Heart left ventricle (tissue), 13 donors: ENCODE measurements around the gene OCEL1.

ENCODE experiments used
- POLR2A ChIP-seq, 2 donors: fragments of 450-650 bp; IDR thresholded peaks; one replicate each; pipeline ENCODE4 v1.6.1; 2017; ENCODE audit warnings: antibody characterized with exemption in 2 of 2, mild to moderate bottlenecking in 2 of 2, moderate library complexity in 2 of 2
- TF ChIP-seq, protein P1 (sequence below), 12 donors: fragments of 200-600 bp; sonication (generic) in 4 of 12; IDR thresholded peaks; one replicate each; pipeline versions ENCODE4 v1.5.0 to v1.8.0; 2018 to 2022; ENCODE audit warnings: antibody characterized with exemption in 12 of 12, mild to moderate bottlenecking in 5 of 12
- donor health status: ischemic (EF 13 %, LVEDD 7.1; RV severe dilation, severe dysfunction).
- donor health status: DM: no; HTN: yes; CAD: no.
- donor health status: DM: no; HTN: no; CAD: no.
- donor health status: ischemic (EF 25% LVEDD 6.9; RV normal size, moderate dysfunction).
- donor health status: ischemic (EF 25% LVEDD 5.7; RV mildly dilated, moderate dysfunction).
- donor health status: ischemic (EF 35%, LVEDD 5.7; RV mildly dilated, moderate dysfunction).
- donor health status: nonischemic (EF 11% LVEDD 7.7; RV severe dilation, severe dysfunction).
- donor health status: DM: yes; HTN: yes; CAD: no.
- donor health status: PGD.
- donor health status: ischemic (EF 29% LVEDD 5.4; RV normal size, mild dysfunction).
- donor health status: nonischemic (EF 23%, LVEDD 6.1; RV moderate dilation, normal function).

- TF ChIP-seq, protein P1, sequence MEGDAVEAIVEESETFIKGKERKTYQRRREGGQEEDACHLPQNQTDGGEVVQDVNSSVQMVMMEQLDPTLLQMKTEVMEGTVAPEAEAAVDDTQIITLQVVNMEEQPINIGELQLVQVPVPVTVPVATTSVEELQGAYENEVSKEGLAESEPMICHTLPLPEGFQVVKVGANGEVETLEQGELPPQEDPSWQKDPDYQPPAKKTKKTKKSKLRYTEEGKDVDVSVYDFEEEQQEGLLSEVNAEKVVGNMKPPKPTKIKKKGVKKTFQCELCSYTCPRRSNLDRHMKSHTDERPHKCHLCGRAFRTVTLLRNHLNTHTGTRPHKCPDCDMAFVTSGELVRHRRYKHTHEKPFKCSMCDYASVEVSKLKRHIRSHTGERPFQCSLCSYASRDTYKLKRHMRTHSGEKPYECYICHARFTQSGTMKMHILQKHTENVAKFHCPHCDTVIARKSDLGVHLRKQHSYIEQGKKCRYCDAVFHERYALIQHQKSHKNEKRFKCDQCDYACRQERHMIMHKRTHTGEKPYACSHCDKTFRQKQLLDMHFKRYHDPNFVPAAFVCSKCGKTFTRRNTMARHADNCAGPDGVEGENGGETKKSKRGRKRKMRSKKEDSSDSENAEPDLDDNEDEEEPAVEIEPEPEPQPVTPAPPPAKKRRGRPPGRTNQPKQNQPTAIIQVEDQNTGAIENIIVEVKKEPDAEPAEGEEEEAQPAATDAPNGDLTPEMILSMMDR (IDR thresholded peaks at IDR 0.05), result no peak
- no peak for TF ChIP-seq POLR2A (IDR thresholded peaks at IDR 0.05)
These were observed 11.0 kb downstream of the OCEL1 start for GRCh38 chr19:17236811-17237543.
